Measurements from ENCODE around the gene MRPL55. TPM values are rescaled to one million over a fixed set of nuclear protein-coding genes. Genes with fewer than 3 reads are reported as not detected.

MRPL55 gene
- total and polyA plus RNA-seq, 2 of the 13 experiments (the other 11 are each of a cell fraction or from before 2014, with no cell fraction given): 58.6 to 92.9 TPM

DNA sequence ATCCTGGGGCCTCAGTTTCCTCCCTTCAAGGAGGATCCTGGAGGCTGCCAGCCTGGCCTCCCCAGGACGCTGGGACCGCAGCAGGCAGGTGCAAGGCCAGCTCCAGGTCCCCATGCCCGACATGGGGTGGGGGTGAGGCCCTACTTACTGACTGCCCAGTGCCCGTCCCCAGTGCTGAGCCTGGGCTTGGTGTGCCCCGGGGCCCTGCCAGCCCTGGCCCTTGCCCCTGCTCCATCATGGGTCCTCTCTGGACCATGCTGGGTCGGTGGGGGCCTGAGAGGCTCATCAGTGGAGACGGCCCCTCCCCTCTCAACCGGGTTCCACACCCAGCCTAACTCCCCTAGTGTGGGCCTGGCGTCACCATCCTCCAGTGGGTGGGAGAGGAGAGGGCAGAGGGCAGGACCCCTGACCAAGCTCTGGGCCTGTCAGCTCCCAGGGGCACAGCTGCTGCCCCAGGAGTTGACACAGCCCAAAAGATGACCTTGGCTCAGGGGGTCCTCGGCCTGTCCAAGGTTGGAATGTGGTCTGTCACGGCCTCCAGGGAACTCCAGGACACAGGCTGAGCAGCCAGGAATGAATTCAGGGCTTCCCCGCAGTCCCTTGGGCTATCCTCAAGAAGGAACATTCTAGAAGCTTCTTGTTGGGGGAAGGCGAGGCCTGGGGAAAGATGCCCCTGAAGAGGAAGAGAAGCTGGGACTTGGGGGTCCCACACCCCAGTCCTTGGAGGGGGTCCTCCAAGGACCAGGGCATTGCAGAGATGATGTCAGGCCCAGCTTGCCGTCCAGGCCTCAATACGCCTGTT is 44.2 kb downstream of the MRPL55 start:
- intact Hi-C loops (cut with micrococcal nuclease; ENCODE audit: unreplicated experiment) (no loop called here), in situ Hi-C loops (cut with HindIII; ENCODE audit: extremely low pct_ligation_motif_present, low pct_unique_long_range_greater_than_20kb) (no loop called here)
- no peaks in the 10 kb centered on the region for H3K4me1 ChIP-seq (ENCODE audit: insufficient read depth, low read length)
- FAIRE-seq (no peak), ATAC-seq (no peak), DNase-seq (ENCODE audit: low spot score) (no peak)
- BruUV-seq (replicated peaks): no TSS peak
- no peaks in the 10 kb centered on the region for H3K9me3 ChIP-seq (ENCODE audit: low read length)
- TF ChIP-seq PREB (CRISPR knock-in tag; IDR thresholded peaks at IDR 0.05): no peak
- TF ChIP-seq ONECUT2 (CRISPR knock-in tag; IDR thresholded peaks at IDR 0.05): no peak
- TF ChIP-seq, protein P1, sequence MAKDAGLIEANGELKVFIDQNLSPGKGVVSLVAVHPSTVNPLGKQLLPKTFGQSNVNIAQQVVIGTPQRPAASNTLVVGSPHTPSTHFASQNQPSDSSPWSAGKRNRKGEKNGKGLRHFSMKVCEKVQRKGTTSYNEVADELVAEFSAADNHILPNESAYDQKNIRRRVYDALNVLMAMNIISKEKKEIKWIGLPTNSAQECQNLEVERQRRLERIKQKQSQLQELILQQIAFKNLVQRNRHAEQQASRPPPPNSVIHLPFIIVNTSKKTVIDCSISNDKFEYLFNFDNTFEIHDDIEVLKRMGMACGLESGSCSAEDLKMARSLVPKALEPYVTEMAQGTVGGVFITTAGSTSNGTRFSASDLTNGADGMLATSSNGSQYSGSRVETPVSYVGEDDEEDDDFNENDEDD (CRISPR knock-in tag; IDR thresholded peaks at IDR 0.05; ENCODE audit: borderline replicate concordance): no peak
- no peak for TF ChIP-seq ZNF282 (IDR thresholded peaks at IDR 0.05; ENCODE audit: partially characterized antibody)
- TF ChIP-seq PLSCR1 (CRISPR knock-in tag; IDR thresholded peaks at IDR 0.05; ENCODE audit: borderline replicate concordance): no peak
- H3K4me2 ChIP-seq (ENCODE audit: low read depth, low read length): no peak overlapping the region
- peaks cover 10 to 45% of the 10 kb centered on the region in 2 experiments; a peak in 4 of 5 replicates for H3K27me3 ChIP-seq (ENCODE audit: control insufficient read depth in 1 of 2, insufficient read depth in 2 of 2, low read length in 2 of 2)
- 6% methylated on average over 9 of the region's 15 CpGs for WGBS (ENCODE audit: low lambda C conversion rate)
- no peak overlapping the region for H3K27ac ChIP-seq (ENCODE audit: extremely low read length, insufficient read depth, low read length)
- CTCF ChIA-PET (ENCODE audit: low intra/inter-chr PET ratio, low total read pairs): no interaction called here
- H3K9ac ChIP-seq (ENCODE audit: insufficient read depth, low read depth, low read length): no peak overlapping the region
- no peak overlapping the region for H2AFZ ChIP-seq (ENCODE audit: low read length)
- no peak overlapping the region for H3K4me3 ChIP-seq (replicated peaks in 1 of 3; ENCODE audit: insufficient read depth in 1 of 3, low read depth in 2 of 3, low read length in 3 of 3)
- no peaks in the 10 kb centered on the region for H3K79me2 ChIP-seq (ENCODE audit: insufficient read depth, low read length)
- no peaks in the 10 kb centered on the region for H3K36me3 ChIP-seq (replicated peaks in 1 of 2; ENCODE audit: control insufficient read depth in 1 of 2, insufficient read depth in 2 of 2, low read length in 2 of 2)
- POLR2A ChIA-PET: no interaction called here
- no peaks in the 10 kb centered on the region for H4K20me1 ChIP-seq (ENCODE audit: insufficient read depth, low read length)

Data from HepG2 (cell line).